GM12878 (cell line): ENCODE measurements around the gene RBMS3. TPM values are rescaled to one million over a fixed set of nuclear protein-coding genes. Genes with fewer than 3 reads are reported as not detected.

Experiments used
- ATAC-seq: fragments of 200-7000 bp; cut with Tn5 transposase; 3 replicates; pipeline ENCODE4 v1.9.1; 2020; ENCODE audit warnings: mild to moderate bottlenecking, moderate library complexity
- BruUV-seq: library from RNA; stranded (reverse); fragments of 400-500 nt; replicated peaks from 2 replicates; lab custom pipeline; 2021; lab: Mats Ljungman, UMichigan
- CTCF ChIA-PET: fragments of 300-600 bp; sonication (Branson Sonifier 250); formaldehyde crosslinking; extraction: SDS; loops from one replicate; lab custom pipeline; 2021; ENCODE audit warnings: inconsistent platforms; lab: Yijun Ruan, JAX
- POLR2A ChIA-PET: fragments of 350-600 bp; formaldehyde crosslinking; extraction: SDS; loops from one replicate; lab custom pipeline; 2021; ENCODE audit warnings: inconsistent platforms; lab: Charles Lee
- RAD21 ChIA-PET: fragments of 300-600 bp; sonication (Branson Sonifier 250); formaldehyde crosslinking; loops from one replicate; lab custom pipeline; 2023; ENCODE audit warnings: antibody characterized with exemption; ENCODE audit not compliant: unreplicated experiment; lab: Charles Lee
- SMC1A ChIA-PET: fragments of 300-600 bp; sonication (Branson Sonifier 250); formaldehyde crosslinking; loops from one replicate; lab custom pipeline; 2023; ENCODE audit not compliant: unreplicated experiment, uncharacterized antibody; lab: Charles Lee
- DNase-seq: peaks from one replicate; pipeline ENCODE4 v3.0.0-alpha.2; 2011; ENCODE audit warnings: low read depth, low spot score
- FAIRE-seq: peaks from 3 replicates; lab custom pipeline; 2011; peaks lifted over from hg19 to GRCh38; lab: Jason Lieb, UNC
- H2AFZ ChIP-seq: 2 replicates; pipeline ENCODE4 v1.6.0; 2011; ENCODE audit warnings: low read depth, low read length, control low read depth; ENCODE audit not compliant: control insufficient read depth
- H3K27ac ChIP-seq: 2 replicates; pipeline ENCODE4 v1.5.1; 2011; ENCODE audit warnings: control low read depth; ENCODE audit not compliant: control insufficient read depth, insufficient read depth
- H3K27me3 ChIP-seq, 2 experiments: replicated peaks in 1 of 2; 2 replicates each; pipeline versions ENCODE4 v1.6.0 to v1.6.1; 2011; ENCODE audit warnings: low read length in 1 of 2; ENCODE audit not compliant: control insufficient read depth in 2 of 2, insufficient read depth in 2 of 2
- H3K36me3 ChIP-seq, 2 experiments: 2 replicates each; pipeline ENCODE4 v1.5.1; 2011; ENCODE audit warnings: low read length in 1 of 2; ENCODE audit not compliant: control insufficient read depth in 2 of 2, insufficient read depth in 2 of 2
- H3K4me1 ChIP-seq: 2 replicates; pipeline ENCODE4 v1.6.1; 2011; ENCODE audit warnings: mild to moderate bottlenecking, low read length, moderate library complexity, mixed read lengths; ENCODE audit not compliant: control insufficient read depth, insufficient read depth
- H3K4me2 ChIP-seq: 2 replicates; pipeline ENCODE4 v1.6.0; 2011; ENCODE audit warnings: control low read depth; ENCODE audit not compliant: control insufficient read depth, insufficient read depth
- H3K4me3 ChIP-seq: fragments of 200-600 bp; sonication (generic); 2 replicates; pipeline ENCODE4 v1.5.1; 2016
- H3K79me2 ChIP-seq: 2 replicates; pipeline ENCODE4 v1.6.0; 2011; ENCODE audit warnings: low read length; ENCODE audit not compliant: control insufficient read depth, insufficient read depth
- H3K9ac ChIP-seq: 2 replicates; pipeline ENCODE4 v1.8.0; 2011; ENCODE audit warnings: low read length, control low read depth, mixed read lengths; ENCODE audit not compliant: control insufficient read depth, insufficient read depth
- H3K9me3 ChIP-seq: replicated peaks from 3 replicates; pipeline ENCODE4 v1.5.1; 2011; ENCODE audit warnings: mild to moderate bottlenecking, low read length; ENCODE audit not compliant: control insufficient read depth, insufficient read depth
- H4K20me1 ChIP-seq: 2 replicates; pipeline ENCODE4 v1.6.0; 2011; ENCODE audit not compliant: control insufficient read depth, insufficient read depth
- BRCA1 ChIP-seq: IDR thresholded peaks from 2 replicates; pipeline ENCODE4 v1.6.1; 2011; ENCODE audit warnings: low read depth, low read length, improper control_type of control experiment
- CBX3 ChIP-seq: fragments of 200-600 bp; sonication (generic); IDR thresholded peaks from 2 replicates; pipeline ENCODE4 v1.6.1; 2016; ENCODE audit warnings: low read depth, borderline replicate concordance
- ELK1 ChIP-seq: IDR thresholded peaks from 2 replicates; pipeline ENCODE4 v1.6.1; 2012; ENCODE audit warnings: low read depth, low read length, improper control_type of control experiment
- NR2C1 ChIP-seq: fragments of 450-650 bp; IDR thresholded peaks from 2 replicates; pipeline ENCODE4 v1.6.1; 2017; ENCODE audit warnings: antibody characterized with exemption, mild to moderate bottlenecking, moderate library complexity
- NR2C2 ChIP-seq: IDR thresholded peaks from 2 replicates; pipeline ENCODE4 v1.6.1; 2011; ENCODE audit warnings: borderline replicate concordance, low read depth; ENCODE audit not compliant: control insufficient read depth, insufficient read length
- POLR2AphosphoS5 ChIP-seq: IDR thresholded peaks from 2 replicates; pipeline ENCODE4 v1.6.1; 2011; ENCODE audit warnings: mild to moderate bottlenecking, low read length, inconsistent platforms
- REST ChIP-seq: IDR thresholded peaks from 2 replicates; pipeline ENCODE4 v1.6.1; 2012; ENCODE audit warnings: mild to moderate bottlenecking, low read depth, low read length
- USF1 ChIP-seq: IDR thresholded peaks from 2 replicates; pipeline ENCODE4 v1.6.1; 2011; ENCODE audit warnings: borderline replicate concordance, low read depth, mild to moderate bottlenecking, moderate library complexity, mixed read lengths, low read length; ENCODE audit not compliant: insufficient read depth; ENCODE audit errors: extremely low read length
- WGBS: methylation state at CpG from one replicate; pipeline ENCODE4 v1.1.6; 2016; ENCODE audit warnings: low lambda C conversion rate; ENCODE audit not compliant: insufficient replicate concordance, insufficient coverage; ENCODE audit errors: missing lambda C conversion rate; 5-methylcytosine and 5-hydroxymethylcytosine counted together
- in situ Hi-C: fragments of 300-500 bp; cut with MboI; formaldehyde crosslinking; loops from 9 replicates; pipeline ENCODE4 v1.14.3; 2018; ENCODE audit warnings: mixed read lengths
- intact Hi-C: fragments of 100-400 bp; cut with micrococcal nuclease; formaldehyde crosslinking; loops from one replicate; pipeline ENCODE4 v1.14.2; 2022; ENCODE audit not compliant: unreplicated experiment
- polyA plus RNA-seq, 11 experiments: library from polyadenylated mRNA; depleted of rRNA in 4 of 11; unstranded in 6 of 11; stranded (reverse) in 5 of 11; fragments of >200 nt; fragmentation: Nextera tagmentation in 4 of 11; fragmentation: Illumina TruSeq in 1 of 11; extraction: Ambion mirVana in 4 of 11; extraction: Trizol in 1 of 11; gene quantifications; 1 replicate in 1 of 11; 2 replicates in 10 of 11; pipeline versions ENCODE4 v1.2.1 to v1.2.3, GENCODE V29; 2011 to 2016; ENCODE audit warnings: inconsistent platforms in 2 of 11, missing spikeins in 2 of 11, low read depth in 1 of 11
- total RNA-seq, 4 experiments: library from RNA; depleted of rRNA in 3 of 4; stranded (reverse); fragments of >200 nt in 3 of 4; fragmentation: Illumina TruSeq in 1 of 4; extraction: Trizol in 1 of 4; gene quantifications; 2 replicates each; pipeline versions ENCODE4 v1.2.1 to v1.2.3, GENCODE V29; 2013 to 2021

Gene RBMS3
- total and polyA plus RNA-seq, 10 of the 15 experiments (the other 5 are each of a cell fraction or from before 2014, with no cell fraction given) = 0.79 to 4.7 (median 3.1) TPM

- Histone ChIP-seq H3K4me3 (no peak overlapping the region), H3K4me1 (no peaks in the 10 kb centered on the region), H3K27me3 (no peaks in the 10 kb centered on the region)
- no peak; the same call in 2 of the 3 replicates for ATAC-seq
- RAD21 ChIA-PET = no interaction called here
- no peak for TF ChIP-seq POLR2AphosphoS5
- TF ChIP-seq NR2C1 = no peak
- no peak for TF ChIP-seq REST
- TF ChIP-seq CBX3 = no peak
- TF ChIP-seq ELK1 = no peak
- TF ChIP-seq NR2C2 = no peak
- TF ChIP-seq BRCA1 = no peak
- no peak for TF ChIP-seq USF1
- TF ChIP-seq, all 136 proteins: peak for 0
- WGBS = 0% methylated on average over 2 of the region's 2 CpGs
- in situ Hi-C loops = no loop called here
- ChIA-PET POLR2A (no interaction called here), CTCF (no interaction called here), SMC1A (interaction anchor here (1.0 to 2.1 kb wide), 3 partner anchors 8 to 286 kb away, joined by 3 to 6 read pairs (median 4); no protein-coding TSS in a partner anchor)
- DNase-seq (no peak), FAIRE-seq (no peak)
- no peaks in the 10 kb centered on the region for H3K36me3 ChIP-seq
- no peak overlapping the region for H3K9ac ChIP-seq
- intact Hi-C loops = no loop called here
- H3K9me3 ChIP-seq = no peaks in the 10 kb centered on the region
- no TSS peak for BruUV-seq
- no peak overlapping the region for H2AFZ ChIP-seq
- H3K27ac ChIP-seq = no peak overlapping the region
- no peaks in the 10 kb centered on the region for H3K79me2 ChIP-seq
- no peaks in the 10 kb centered on the region for H4K20me1 ChIP-seq
- H3K4me2 ChIP-seq = no peak overlapping the region
These were observed 185.0 kb downstream of the RBMS3 start for GRCh38 chr3:29465836-29466235.
